MCF 10A (cell line): Measurements from ENCODE around the gene AP3S2. TPM values are rescaled to one million over a fixed set of nuclear protein-coding genes. Genes with fewer than 3 reads are reported as not detected.

Experiments used
- BruUV-seq: library from RNA; stranded (reverse); fragments of 400-500 nt; replicated peaks from 2 replicates; lab custom pipeline; 2021; lab: Mats Ljungman, UMichigan
- CTCF ChIA-PET: fragments of 300-600 bp; sonication (Branson Sonifier 250); formaldehyde crosslinking; extraction: SDS; loops from one replicate; lab custom pipeline; 2021; ENCODE audit warnings: antibody characterized with exemption, inconsistent platforms; lab: Yijun Ruan, JAX
- POLR2A ChIA-PET: fragments of 300-600, 350-650 bp; sonication (Branson Sonifier 250); formaldehyde crosslinking; extraction: SDS; loops from one replicate; lab custom pipeline; 2020; ENCODE audit warnings: antibody characterized with exemption, inconsistent platforms; lab: Yijun Ruan, JAX
- DNase-seq: peaks from one replicate; pipeline ENCODE4 v3.0.0-alpha.2; 2018; ENCODE audit not compliant: unreplicated experiment
- H3K27ac Mint-ChIP-seq: one replicate; pipeline ENCODE4 v1.8.0; 2022; ENCODE audit warnings: mild to moderate bottlenecking, low read depth, mixed read lengths; ENCODE audit not compliant: unreplicated experiment
- H3K27me3 Mint-ChIP-seq: one replicate; pipeline ENCODE4 v1.8.0; 2022; ENCODE audit warnings: mixed read lengths; ENCODE audit not compliant: insufficient read depth, unreplicated experiment
- H3K36me3 Mint-ChIP-seq: one replicate; pipeline ENCODE4 v1.8.0; 2022; ENCODE audit warnings: mild to moderate bottlenecking, moderate library complexity, mixed read lengths; ENCODE audit not compliant: insufficient read depth, unreplicated experiment
- H3K4me1 Mint-ChIP-seq: one replicate; pipeline ENCODE4 v1.8.0; 2022; ENCODE audit warnings: mixed read lengths; ENCODE audit not compliant: insufficient read depth, unreplicated experiment
- H3K4me3 Mint-ChIP-seq: one replicate; pipeline ENCODE4 v1.8.0; 2022; ENCODE audit warnings: mild to moderate bottlenecking, moderate library complexity, mixed read lengths; ENCODE audit not compliant: unreplicated experiment
- H3K9me3 Mint-ChIP-seq: one replicate; pipeline ENCODE4 v1.8.0; 2022; ENCODE audit warnings: mixed read lengths; ENCODE audit not compliant: unreplicated experiment
- CTCF ChIP-seq: fragments of 200-600 bp; IDR thresholded peaks from one replicate; pipeline ENCODE4 v1.8.0; 2022; ENCODE audit warnings: antibody characterized with exemption, mild to moderate bottlenecking; ENCODE audit not compliant: unreplicated experiment
- intact Hi-C: fragments of 100-400 bp; cut with micrococcal nuclease; formaldehyde crosslinking; loops from 2 replicates; pipeline ENCODE4 v1.14.1; 2022
- total RNA-seq: library from RNA; stranded (reverse); gene quantifications from 2 replicates; pipeline ENCODE4 v1.2.3, GENCODE V29; 2022

The AP3S2 gene
- total RNA-seq, 1 experiment from 2014 or later, result 38.4 TPM

GRCh38 chr15:89810837-89811236 lies 83.0 kb downstream of the AP3S2 start:
- no peak for TF ChIP-seq CTCF
- POLR2A ChIA-PET, result interaction anchor here (0.7 to 2.3 kb wide), 4 partner anchors 10 to 35 kb away, joined by 4 to 22 read pairs (median 10); no protein-coding TSS in a partner anchor
- H3K4me1 Mint-ChIP-seq, result peaks cover 33% of the 10 kb centered on the region
- no peaks in the 10 kb centered on the region for H3K27me3 Mint-ChIP-seq
- intact Hi-C loops, result no loop called here
- no peaks in the 10 kb centered on the region for H3K9me3 Mint-ChIP-seq
- CTCF ChIA-PET, result interaction anchor here (0.6 to 1.6 kb wide), 2 partner anchors 13 to 50 kb away, joined by 3 to 4 read pairs; no protein-coding TSS in a partner anchor
- peaks cover 64% of the 10 kb centered on the region for H3K36me3 Mint-ChIP-seq
- H3K4me3 Mint-ChIP-seq, result peak overlapping the region; percentile 89
- BruUV-seq, result no TSS peak
- peak overlapping the region; percentile 88 for H3K27ac Mint-ChIP-seq
- DNase-seq, result no peak

- Mint-ChIP-seq H3K4me3 (no peak overlapping the region), H3K27me3 (no peaks in the 10 kb centered on the region), H3K27ac (peak overlapping the region; percentile 88), H3K9me3 (no peaks in the 10 kb centered on the region), H3K36me3 (peaks cover 70% of the 10 kb centered on the region), H3K4me1 (peaks cover 33% of the 10 kb centered on the region)
- DNase-seq, result no peak
- no TSS peak for BruUV-seq
- ChIA-PET POLR2A (interaction anchor here (1.9 kb wide), 1 partner anchor 28 kb away, joined by 7 read pairs; no protein-coding TSS in a partner anchor), CTCF (interaction anchor here (0.6 to 1.6 kb wide), 2 partner anchors 48 to 65 kb away, joined by 3 read pairs; no protein-coding TSS in a partner anchor)
- no peak for TF ChIP-seq CTCF
- intact Hi-C loops, result no loop called here
These were observed 84.0 kb downstream of the AP3S2 start for GRCh38 chr15:89809787-89810148.

GRCh38 chr15:89809093-89809786 lies 84.6 kb downstream of the AP3S2 start:
- peaks cover 75% of the 10 kb centered on the region for H3K36me3 Mint-ChIP-seq
- POLR2A ChIA-PET, result interaction anchor here (1.0 to 1.9 kb wide), 2 partner anchors 12 to 28 kb away, joined by 3 to 7 read pairs; no protein-coding TSS in a partner anchor
- intact Hi-C loops, result no loop called here
- peak overlapping the region; percentile 88 for H3K27ac Mint-ChIP-seq
- no peak overlapping the region for H3K4me3 Mint-ChIP-seq
- peak; percentile 34 for DNase-seq
- no peaks in the 10 kb centered on the region for H3K27me3 Mint-ChIP-seq
- no TSS peak for BruUV-seq
- CTCF ChIA-PET, result interaction anchor here (0.6 to 1.6 kb wide), 3 partner anchors 9 to 66 kb away, joined by 3 read pairs; no protein-coding TSS in a partner anchor
- peaks cover 33% of the 10 kb centered on the region for H3K4me1 Mint-ChIP-seq
- H3K9me3 Mint-ChIP-seq, result no peaks in the 10 kb centered on the region
- no peak for TF ChIP-seq CTCF

GRCh38 chr15:89808160-89808870 lies 85.5 kb downstream of the AP3S2 start:
- intact Hi-C loops, result no loop called here
- Mint-ChIP-seq H3K27ac (peak overlapping the region; percentile 33), H3K9me3 (no peaks in the 10 kb centered on the region), H3K36me3 (peaks cover 83% of the 10 kb centered on the region), H3K4me1 (peaks cover 33% of the 10 kb centered on the region), H3K4me3 (no peak overlapping the region), H3K27me3 (no peaks in the 10 kb centered on the region)
- no peak for DNase-seq
- CTCF ChIA-PET, result interaction anchor here (0.8 to 1.0 kb wide), 4 partner anchors 10 to 48 kb away, joined by 3 to 4 read pairs (median 3); no protein-coding TSS in a partner anchor
- no peak for TF ChIP-seq CTCF
- POLR2A ChIA-PET, result interaction anchor here (1.0 kb wide), 1 partner anchor 13 kb away, joined by 3 read pairs; no protein-coding TSS in a partner anchor
- BruUV-seq, result no TSS peak
